GM23338 (cell line): Measurements from ENCODE around the gene NHERF1. TPM values are rescaled to one million over a fixed set of nuclear protein-coding genes. Genes with fewer than 3 reads are reported as not detected.
A peak's percentile ranks its signal among the peaks of the same experiment; 100 is the strongest.

Source experiments
- ATAC-seq: fragments of 200-7000 bp; cut with Tn5 transposase; 3 replicates; pipeline ENCODE4 v1.9.1; 2020
- DNase-seq: peaks from one replicate; pipeline ENCODE4 v3.0.0-alpha.2; 2015; ENCODE audit warnings: low spot score
- H2AFZ ChIP-seq: fragments of 200-600 bp; sonication (generic); 2 replicates; pipeline ENCODE4 v1.8.0; 2016; ENCODE audit warnings: antibody characterized with exemption, mild to moderate bottlenecking, moderate library complexity
- H3F3A ChIP-seq: fragments of 200-600 bp; sonication (generic); replicated peaks from 2 replicates; pipeline ENCODE4 v1.8.0; 2017; ENCODE audit warnings: antibody characterized with exemption, mixed run types, low read depth
- H3K27ac ChIP-seq: fragments of 200-600 bp; sonication (generic); 2 replicates; pipeline ENCODE4 v1.6.1; 2016; ENCODE audit warnings: low read depth
- H3K27me3 ChIP-seq: fragments of 200-600 bp; sonication (generic); 2 replicates; pipeline ENCODE4 v1.8.0; 2016; ENCODE audit warnings: mild to moderate bottlenecking, mixed run types, moderate library complexity; ENCODE audit not compliant: insufficient read depth
- H3K36me3 ChIP-seq: fragments of 200-600 bp; sonication (generic); 2 replicates; pipeline ENCODE4 v1.8.0; 2016; ENCODE audit warnings: mild to moderate bottlenecking; ENCODE audit not compliant: insufficient read depth
- H3K4me1 ChIP-seq: fragments of 200-600 bp; sonication (generic); 2 replicates; pipeline ENCODE4 v1.8.0; 2016; ENCODE audit warnings: mild to moderate bottlenecking, moderate library complexity; ENCODE audit not compliant: insufficient read depth
- H3K4me2 ChIP-seq: fragments of 200-600 bp; sonication (generic); 2 replicates; pipeline ENCODE4 v1.7.1; 2017; ENCODE audit warnings: mixed run types
- H3K4me3 ChIP-seq: fragments of 200-600 bp; sonication (generic); 2 replicates; pipeline ENCODE4 v1.6.1; 2016; ENCODE audit warnings: mixed run types
- H3K79me2 ChIP-seq: fragments of 200-600 bp; sonication (generic); replicated peaks from 2 replicates; pipeline ENCODE4 v1.8.0; 2017; ENCODE audit warnings: mild to moderate bottlenecking; ENCODE audit not compliant: insufficient read depth
- H3K9me2 ChIP-seq: fragments of 200-600 bp; sonication (generic); 2 replicates; pipeline ENCODE4 v1.8.0; 2017; ENCODE audit not compliant: insufficient read depth
- H4K20me1 ChIP-seq: fragments of 200-600 bp; sonication (generic); replicated peaks from 2 replicates; pipeline ENCODE4 v1.8.0; 2017; ENCODE audit warnings: mild to moderate bottlenecking; ENCODE audit not compliant: insufficient read depth
- H3K27ac Mint-ChIP-seq: 2 replicates; pipeline ENCODE4 v1.8.0; 2020; ENCODE audit warnings: inconsistent platforms, mild to moderate bottlenecking, moderate library complexity, mixed read lengths
- H3K27me3 Mint-ChIP-seq: 3 replicates; pipeline ENCODE4 v1.8.0; 2022; ENCODE audit warnings: low read depth, mild to moderate bottlenecking, moderate library complexity, mixed read lengths, inconsistent platforms; ENCODE audit not compliant: insufficient read depth, poor library complexity
- H3K36me3 Mint-ChIP-seq: 3 replicates; pipeline ENCODE4 v1.8.0; 2021; ENCODE audit warnings: low read depth, mild to moderate bottlenecking, inconsistent platforms, moderate library complexity, mixed read lengths
- H3K4me1 Mint-ChIP-seq: 3 replicates; pipeline ENCODE4 v1.8.0; 2020; ENCODE audit warnings: mild to moderate bottlenecking, inconsistent platforms, mixed read lengths
- H3K4me3 Mint-ChIP-seq: 3 replicates; pipeline ENCODE4 v1.8.0; 2021; ENCODE audit warnings: moderate library complexity, mild to moderate bottlenecking, inconsistent platforms, mixed read lengths
- H3K9me3 Mint-ChIP-seq: 3 replicates; pipeline ENCODE4 v1.8.0; 2020; ENCODE audit warnings: moderate library complexity, mild to moderate bottlenecking, inconsistent platforms, mixed read lengths
- EZH2 ChIP-seq: fragments of 200-600 bp; sonication (generic); IDR thresholded peaks from one replicate; pipeline ENCODE4 v1.8.0; 2017; ENCODE audit warnings: antibody characterized with exemption, mild to moderate bottlenecking, low read depth; ENCODE audit not compliant: unreplicated experiment
- JUNB ChIP-seq: IDR thresholded peaks from one replicate; pipeline ENCODE4 v1.6.1; 2016; ENCODE audit warnings: antibody characterized with exemption; ENCODE audit not compliant: unreplicated experiment
- NANOG ChIP-seq: IDR thresholded peaks from 2 replicates; pipeline ENCODE4 v1.6.1; 2016; ENCODE audit warnings: antibody characterized with exemption, borderline replicate concordance
- POLR2AphosphoS5 ChIP-seq: IDR thresholded peaks from 2 replicates; pipeline ENCODE4 v1.6.1; 2016; ENCODE audit warnings: antibody characterized with exemption, low read depth
- STAT1 ChIP-seq: IDR thresholded peaks from one replicate; pipeline ENCODE4 v1.6.1; 2016; ENCODE audit warnings: antibody characterized with exemption; ENCODE audit not compliant: unreplicated experiment
- ZNF114 ChIP-seq: fragments of 250-450 bp; sonication (Bioruptor Pico); IDR thresholded peaks from 2 replicates; pipeline ENCODE4 v1.5.0; 2020; ENCODE audit warnings: mild to moderate bottlenecking, moderate library complexity
- ZNF331 ChIP-seq: fragments of 250-450 bp; sonication (Bioruptor Pico); IDR thresholded peaks from 2 replicates; pipeline ENCODE4 v1.5.0; 2020; ENCODE audit warnings: low read depth, mild to moderate bottlenecking, moderate library complexity
- polyA plus RNA-seq: library from polyadenylated mRNA; unstranded; fragments of >200 nt; fragmentation: Nextera tagmentation; extraction: Ambion mirVana; gene quantifications from 2 replicates; pipeline ENCODE4 v1.2.1, GENCODE V29; 2016
- total RNA-seq: library from RNA; depleted of rRNA; stranded (reverse); fragments of >200 nt; shearing (Covaris generic); gene quantifications from 2 replicates; pipeline ENCODE4 v1.2.3, GENCODE V29; 2014
- TF ChIP-seq, protein P1 (sequence below), 2 experiments: fragments of 200-600 bp in 1 of 2; sonication (generic) in 1 of 2; conservative IDR thresholded peaks; 2 replicates each; pipeline versions ENCODE4 v1.5.1 to v1.6.1; 2016 to 2017; ENCODE audit warnings: antibody characterized with exemption in 2 of 2, low read depth in 2 of 2, mild to moderate bottlenecking in 2 of 2, moderate library complexity in 1 of 2
- TF ChIP-seq, protein P2 (sequence below): IDR thresholded peaks from one replicate; pipeline ENCODE4 v1.6.1; 2018; ENCODE audit warnings: antibody characterized with exemption; ENCODE audit not compliant: unreplicated experiment
- TF ChIP-seq, protein P3 (sequence below): IDR thresholded peaks from 2 replicates; pipeline ENCODE4 v1.6.1; 2016; ENCODE audit warnings: antibody characterized with exemption
- TF ChIP-seq, protein P4 (sequence below): fragments of 250-450 bp; sonication (Bioruptor Pico); IDR thresholded peaks from 2 replicates; pipeline ENCODE4 v1.5.0; 2020; ENCODE audit warnings: mild to moderate bottlenecking, moderate library complexity

NHERF1 gene
- total and polyA plus RNA-seq, 2 experiments from 2014 or later, result 48.8 to 100 TPM

DNA sequence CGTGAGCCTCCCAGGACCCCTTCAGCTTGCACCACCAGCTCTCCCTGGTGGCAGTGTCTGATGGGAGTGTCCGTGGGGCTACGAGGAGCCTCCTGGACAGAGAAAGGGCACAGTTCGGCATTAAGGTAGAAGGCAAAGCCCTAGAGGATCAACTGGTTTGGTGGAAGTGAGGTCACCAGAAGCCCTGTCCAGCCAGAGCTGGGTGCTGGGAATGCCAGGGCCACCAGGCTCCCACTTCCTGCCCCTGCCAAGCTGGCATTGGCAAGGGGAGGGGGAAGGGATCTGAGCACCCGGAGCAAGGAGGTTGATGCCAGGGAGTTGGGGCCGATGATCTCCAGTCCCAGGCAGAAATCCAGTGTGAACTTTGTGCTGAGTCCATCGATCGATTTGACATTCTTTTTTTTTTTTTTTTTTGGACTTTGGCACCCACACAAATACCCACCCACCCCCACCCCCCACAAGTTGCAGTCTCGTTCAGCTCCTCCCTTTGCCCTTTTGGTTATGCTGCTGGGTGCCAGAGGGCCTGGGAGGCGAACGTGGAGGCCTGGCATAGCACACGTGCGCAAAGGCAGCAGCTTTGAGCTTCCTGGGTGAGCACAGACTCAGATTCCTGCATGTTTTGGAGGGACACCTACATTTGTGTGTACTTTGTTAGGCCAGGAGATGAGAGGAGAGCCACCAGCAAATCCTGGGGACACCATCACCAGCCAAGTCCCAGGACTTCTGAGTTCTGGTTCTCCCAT, 2.1 kb downstream of the NHERF1 start:
- Histone ChIP-seq H3K36me3 (no peaks in the 10 kb centered on the region), H3K27ac (no peak overlapping the region), H3F3A (peaks cover 6% of the 10 kb centered on the region; the same call in 1 of the 2 replicates), H3K4me2 (peak overlapping the region; percentile 95), H3K9me2 (no peaks in the 10 kb centered on the region), H4K20me1 (peaks cover 45% of the 10 kb centered on the region), H3K4me3 (peak overlapping the region; percentile 94), H2AFZ (no peak overlapping the region), H3K79me2 (peaks cover 65% of the 10 kb centered on the region), H3K4me1 (peaks cover 47% of the 10 kb centered on the region), H3K27me3 (no peaks in the 10 kb centered on the region)
- no peaks in the 10 kb centered on the region for H3K9me3 Mint-ChIP-seq
- no peak for ATAC-seq
- H3K4me3 Mint-ChIP-seq, result peak overlapping the region; percentile 91
- no peak overlapping the region for H3K27ac Mint-ChIP-seq
- no peak for DNase-seq
- peaks cover 29% of the 10 kb centered on the region for H3K27me3 Mint-ChIP-seq
- peaks cover 16% of the 10 kb centered on the region for H3K36me3 Mint-ChIP-seq
- peaks cover 58% of the 10 kb centered on the region for H3K4me1 Mint-ChIP-seq
- TF ChIP-seq, protein P1, sequence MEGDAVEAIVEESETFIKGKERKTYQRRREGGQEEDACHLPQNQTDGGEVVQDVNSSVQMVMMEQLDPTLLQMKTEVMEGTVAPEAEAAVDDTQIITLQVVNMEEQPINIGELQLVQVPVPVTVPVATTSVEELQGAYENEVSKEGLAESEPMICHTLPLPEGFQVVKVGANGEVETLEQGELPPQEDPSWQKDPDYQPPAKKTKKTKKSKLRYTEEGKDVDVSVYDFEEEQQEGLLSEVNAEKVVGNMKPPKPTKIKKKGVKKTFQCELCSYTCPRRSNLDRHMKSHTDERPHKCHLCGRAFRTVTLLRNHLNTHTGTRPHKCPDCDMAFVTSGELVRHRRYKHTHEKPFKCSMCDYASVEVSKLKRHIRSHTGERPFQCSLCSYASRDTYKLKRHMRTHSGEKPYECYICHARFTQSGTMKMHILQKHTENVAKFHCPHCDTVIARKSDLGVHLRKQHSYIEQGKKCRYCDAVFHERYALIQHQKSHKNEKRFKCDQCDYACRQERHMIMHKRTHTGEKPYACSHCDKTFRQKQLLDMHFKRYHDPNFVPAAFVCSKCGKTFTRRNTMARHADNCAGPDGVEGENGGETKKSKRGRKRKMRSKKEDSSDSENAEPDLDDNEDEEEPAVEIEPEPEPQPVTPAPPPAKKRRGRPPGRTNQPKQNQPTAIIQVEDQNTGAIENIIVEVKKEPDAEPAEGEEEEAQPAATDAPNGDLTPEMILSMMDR (conservative IDR thresholded peaks at IDR 0.05; ENCODE audit: low read depth in 2 of 2), result no peak
- TF ChIP-seq JUNB, result no peak
- no peak for TF ChIP-seq ZNF114 (CRISPR knock-in tag)
- TF ChIP-seq, protein P2, sequence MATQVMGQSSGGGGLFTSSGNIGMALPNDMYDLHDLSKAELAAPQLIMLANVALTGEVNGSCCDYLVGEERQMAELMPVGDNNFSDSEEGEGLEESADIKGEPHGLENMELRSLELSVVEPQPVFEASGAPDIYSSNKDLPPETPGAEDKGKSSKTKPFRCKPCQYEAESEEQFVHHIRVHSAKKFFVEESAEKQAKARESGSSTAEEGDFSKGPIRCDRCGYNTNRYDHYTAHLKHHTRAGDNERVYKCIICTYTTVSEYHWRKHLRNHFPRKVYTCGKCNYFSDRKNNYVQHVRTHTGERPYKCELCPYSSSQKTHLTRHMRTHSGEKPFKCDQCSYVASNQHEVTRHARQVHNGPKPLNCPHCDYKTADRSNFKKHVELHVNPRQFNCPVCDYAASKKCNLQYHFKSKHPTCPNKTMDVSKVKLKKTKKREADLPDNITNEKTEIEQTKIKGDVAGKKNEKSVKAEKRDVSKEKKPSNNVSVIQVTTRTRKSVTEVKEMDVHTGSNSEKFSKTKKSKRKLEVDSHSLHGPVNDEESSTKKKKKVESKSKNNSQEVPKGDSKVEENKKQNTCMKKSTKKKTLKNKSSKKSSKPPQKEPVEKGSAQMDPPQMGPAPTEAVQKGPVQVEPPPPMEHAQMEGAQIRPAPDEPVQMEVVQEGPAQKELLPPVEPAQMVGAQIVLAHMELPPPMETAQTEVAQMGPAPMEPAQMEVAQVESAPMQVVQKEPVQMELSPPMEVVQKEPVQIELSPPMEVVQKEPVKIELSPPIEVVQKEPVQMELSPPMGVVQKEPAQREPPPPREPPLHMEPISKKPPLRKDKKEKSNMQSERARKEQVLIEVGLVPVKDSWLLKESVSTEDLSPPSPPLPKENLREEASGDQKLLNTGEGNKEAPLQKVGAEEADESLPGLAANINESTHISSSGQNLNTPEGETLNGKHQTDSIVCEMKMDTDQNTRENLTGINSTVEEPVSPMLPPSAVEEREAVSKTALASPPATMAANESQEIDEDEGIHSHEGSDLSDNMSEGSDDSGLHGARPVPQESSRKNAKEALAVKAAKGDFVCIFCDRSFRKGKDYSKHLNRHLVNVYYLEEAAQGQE, result no peak
- no peak for TF ChIP-seq EZH2
- no peak for TF ChIP-seq POLR2AphosphoS5
- TF ChIP-seq, protein P3, sequence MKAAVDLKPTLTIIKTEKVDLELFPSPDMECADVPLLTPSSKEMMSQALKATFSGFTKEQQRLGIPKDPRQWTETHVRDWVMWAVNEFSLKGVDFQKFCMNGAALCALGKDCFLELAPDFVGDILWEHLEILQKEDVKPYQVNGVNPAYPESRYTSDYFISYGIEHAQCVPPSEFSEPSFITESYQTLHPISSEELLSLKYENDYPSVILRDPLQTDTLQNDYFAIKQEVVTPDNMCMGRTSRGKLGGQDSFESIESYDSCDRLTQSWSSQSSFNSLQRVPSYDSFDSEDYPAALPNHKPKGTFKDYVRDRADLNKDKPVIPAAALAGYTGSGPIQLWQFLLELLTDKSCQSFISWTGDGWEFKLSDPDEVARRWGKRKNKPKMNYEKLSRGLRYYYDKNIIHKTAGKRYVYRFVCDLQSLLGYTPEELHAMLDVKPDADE, result no peak
- no peak for TF ChIP-seq ZNF331 (CRISPR knock-in tag)
- no peak for TF ChIP-seq NANOG
- TF ChIP-seq, protein P4, sequence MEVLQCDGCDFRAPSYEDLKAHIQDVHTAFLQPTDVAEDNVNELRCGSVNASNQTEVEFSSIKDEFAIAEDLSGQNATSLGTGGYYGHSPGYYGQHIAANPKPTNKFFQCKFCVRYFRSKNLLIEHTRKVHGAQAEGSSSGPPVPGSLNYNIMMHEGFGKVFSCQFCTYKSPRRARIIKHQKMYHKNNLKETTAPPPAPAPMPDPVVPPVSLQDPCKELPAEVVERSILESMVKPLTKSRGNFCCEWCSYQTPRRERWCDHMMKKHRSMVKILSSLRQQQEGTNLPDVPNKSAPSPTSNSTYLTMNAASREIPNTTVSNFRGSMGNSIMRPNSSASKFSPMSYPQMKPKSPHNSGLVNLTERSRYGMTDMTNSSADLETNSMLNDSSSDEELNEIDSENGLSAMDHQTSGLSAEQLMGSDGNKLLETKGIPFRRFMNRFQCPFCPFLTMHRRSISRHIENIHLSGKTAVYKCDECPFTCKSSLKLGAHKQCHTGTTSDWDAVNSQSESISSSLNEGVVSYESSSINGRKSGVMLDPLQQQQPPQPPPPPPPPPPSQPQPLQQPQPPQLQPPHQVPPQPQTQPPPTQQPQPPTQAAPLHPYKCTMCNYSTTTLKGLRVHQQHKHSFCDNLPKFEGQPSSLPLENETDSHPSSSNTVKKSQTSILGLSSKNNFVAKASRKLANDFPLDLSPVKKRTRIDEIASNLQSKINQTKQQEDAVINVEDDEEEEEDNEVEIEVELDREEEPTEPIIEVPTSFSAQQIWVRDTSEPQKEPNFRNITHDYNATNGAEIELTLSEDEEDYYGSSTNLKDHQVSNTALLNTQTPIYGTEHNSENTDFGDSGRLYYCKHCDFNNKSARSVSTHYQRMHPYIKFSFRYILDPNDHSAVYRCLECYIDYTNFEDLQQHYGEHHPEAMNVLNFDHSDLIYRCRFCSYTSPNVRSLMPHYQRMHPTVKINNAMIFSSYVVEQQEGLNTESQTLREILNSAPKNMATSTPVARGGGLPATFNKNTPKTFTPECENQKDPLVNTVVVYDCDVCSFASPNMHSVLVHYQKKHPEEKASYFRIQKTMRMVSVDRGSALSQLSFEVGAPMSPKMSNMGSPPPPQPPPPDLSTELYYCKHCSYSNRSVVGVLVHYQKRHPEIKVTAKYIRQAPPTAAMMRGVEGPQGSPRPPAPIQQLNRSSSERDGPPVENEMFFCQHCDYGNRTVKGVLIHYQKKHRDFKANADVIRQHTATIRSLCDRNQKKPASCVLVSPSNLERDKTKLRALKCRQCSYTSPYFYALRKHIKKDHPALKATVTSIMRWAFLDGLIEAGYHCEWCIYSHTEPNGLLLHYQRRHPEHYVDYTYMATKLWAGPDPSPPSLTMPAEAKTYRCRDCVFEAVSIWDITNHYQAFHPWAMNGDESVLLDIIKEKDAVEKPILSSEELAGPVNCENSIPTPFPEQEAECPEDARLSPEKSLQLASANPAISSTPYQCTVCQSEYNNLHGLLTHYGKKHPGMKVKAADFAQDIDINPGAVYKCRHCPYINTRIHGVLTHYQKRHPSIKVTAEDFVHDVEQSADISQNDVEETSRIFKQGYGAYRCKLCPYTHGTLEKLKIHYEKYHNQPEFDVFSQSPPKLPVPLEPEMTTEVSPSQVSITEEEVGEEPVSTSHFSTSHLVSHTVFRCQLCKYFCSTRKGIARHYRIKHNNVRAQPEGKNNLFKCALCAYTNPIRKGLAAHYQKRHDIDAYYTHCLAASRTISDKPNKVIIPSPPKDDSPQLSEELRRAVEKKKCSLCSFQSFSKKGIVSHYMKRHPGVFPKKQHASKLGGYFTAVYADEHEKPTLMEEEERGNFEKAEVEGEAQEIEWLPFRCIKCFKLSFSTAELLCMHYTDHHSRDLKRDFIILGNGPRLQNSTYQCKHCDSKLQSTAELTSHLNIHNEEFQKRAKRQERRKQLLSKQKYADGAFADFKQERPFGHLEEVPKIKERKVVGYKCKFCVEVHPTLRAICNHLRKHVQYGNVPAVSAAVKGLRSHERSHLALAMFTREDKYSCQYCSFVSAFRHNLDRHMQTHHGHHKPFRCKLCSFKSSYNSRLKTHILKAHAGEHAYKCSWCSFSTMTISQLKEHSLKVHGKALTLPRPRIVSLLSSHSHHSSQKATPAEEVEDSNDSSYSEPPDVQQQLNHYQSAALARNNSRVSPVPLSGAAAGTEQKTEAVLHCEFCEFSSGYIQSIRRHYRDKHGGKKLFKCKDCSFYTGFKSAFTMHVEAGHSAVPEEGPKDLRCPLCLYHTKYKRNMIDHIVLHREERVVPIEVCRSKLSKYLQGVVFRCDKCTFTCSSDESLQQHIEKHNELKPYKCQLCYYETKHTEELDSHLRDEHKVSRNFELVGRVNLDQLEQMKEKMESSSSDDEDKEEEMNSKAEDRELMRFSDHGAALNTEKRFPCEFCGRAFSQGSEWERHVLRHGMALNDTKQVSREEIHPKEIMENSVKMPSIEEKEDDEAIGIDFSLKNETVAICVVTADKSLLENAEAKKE (CRISPR knock-in tag), result no peak
- no peak for TF ChIP-seq STAT1
